Head of caudate nucleus (tissue), 42 donors: ENCODE measurements around the gene SYT11.
"Not testable (repeated sequence)": the region's sequence is repeated elsewhere in the genome, so short reads cannot be mapped to it uniquely, and the experiment has no call there.

Source experiments
- DNase-seq, 42 donors: peaks; one replicate each; pipeline versions ENCODE4 v3.0.0 to v3.0.0-alpha.2; 2020 to 2021; ENCODE audit warnings: mixed read lengths in 7 of 42
- intact Hi-C: fragments of 100-400 bp; cut with DNase I; formaldehyde crosslinking; loops from one replicate; pipeline ENCODE4 v1.15.0; 2022

Gene SYT11

DNA sequence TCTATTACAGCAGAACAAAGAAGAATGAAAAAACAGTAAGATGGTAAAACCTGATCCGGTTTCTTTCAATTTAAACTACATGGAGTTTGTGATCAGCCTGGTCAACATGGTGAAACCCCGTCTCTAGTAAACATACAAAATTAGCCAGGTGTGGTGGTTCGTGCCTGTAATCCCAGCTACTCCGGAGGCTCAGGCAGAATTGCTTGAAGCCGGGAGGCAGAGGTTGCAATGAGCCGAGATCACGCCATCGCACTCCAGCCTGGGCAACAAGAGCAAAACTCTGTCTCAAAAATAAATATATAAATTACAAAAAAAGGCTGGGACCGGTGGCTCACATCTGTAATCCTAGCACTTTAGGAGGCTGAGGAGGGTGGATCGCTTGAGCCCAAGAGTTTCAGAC, 71.4 kb downstream of the SYT11 start:
- intact Hi-C loops: loop anchor here (5.0 kb wide), 1 partner anchor 68 kb away; no protein-coding TSS in a partner anchor
- not testable (repeated sequence) for DNase-seq

- intact Hi-C loops: loop anchor here (5.0 kb wide), 1 partner anchor 69 kb away; no protein-coding TSS in a partner anchor
- no peak for DNase-seq
Measured at GRCh38 chr1:155931332-155932038, 72.1 kb downstream of the SYT11 start.

GRCh38 chr1:155932081-155932480, 72.7 kb downstream of the SYT11 start:
- intact Hi-C loops: loop anchor here (5.0 kb wide), 1 partner anchor 70 kb away; no protein-coding TSS in a partner anchor
- no peak for DNase-seq

- no peak for DNase-seq
- intact Hi-C loops: loop anchor here (5.0 kb wide), 1 partner anchor 70 kb away; no protein-coding TSS in a partner anchor
Measured at GRCh38 chr1:155932487-155932886, 73.1 kb downstream of the SYT11 start.

DNA sequence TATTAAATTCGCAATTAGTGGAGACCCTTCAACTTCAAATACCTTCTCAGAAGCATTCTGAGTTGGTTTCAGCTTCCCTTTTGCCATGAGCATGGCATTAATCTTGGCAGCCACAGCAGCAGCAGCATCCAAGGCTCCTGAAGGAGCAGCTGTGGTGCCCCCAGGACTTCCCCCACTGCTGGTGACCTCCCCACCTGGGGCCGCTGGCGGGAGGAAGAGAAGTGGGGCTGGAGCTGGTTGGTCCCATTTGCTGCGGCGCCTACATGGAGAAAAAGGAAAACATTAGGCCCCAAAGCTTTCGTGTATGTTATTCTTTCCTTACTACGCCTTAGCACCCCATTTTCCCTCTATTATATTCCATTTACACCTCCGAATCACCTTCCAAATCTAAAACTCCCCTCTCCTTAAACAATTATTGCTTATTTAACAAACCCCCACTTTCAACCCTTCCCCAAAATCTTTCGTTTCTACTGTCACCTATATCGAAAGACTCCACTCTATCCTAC, 74.3 kb downstream of the SYT11 start:
- intact Hi-C loops: loop anchor here (2.0 to 5.0 kb wide), 2 partner anchors 55 to 71 kb away; no protein-coding TSS in a partner anchor
- DNase-seq: no peak

- intact Hi-C loops: loop anchor here (2.0 to 5.0 kb wide), 2 partner anchors 54 to 72 kb away; no protein-coding TSS in a partner anchor
- DNase-seq: peak; percentile 92 to 99 (median 97)
Measured at GRCh38 chr1:155934097-155934935, 74.9 kb downstream of the SYT11 start, which contains the start of gene KHDC4. Gene KHDC4, minus strand, starts transcription at chr1:155934413. Its CDS starts 40 bp downstream, at chr1:155934373.
